HG03571 (cell line): ENCODE data around the gene PDE7B.

Experiments
- ATAC-seq: cut with Tn5 transposase; IDR thresholded peaks from one replicate; pipeline ENCODE4 v1.9.1; 2021; ENCODE audit not compliant: unreplicated experiment

PDE7B gene

GRCh38 chr6:135976585-135976984 is 125.1 kb downstream of the PDE7B start:
- no peak for ATAC-seq

GRCh38 chr6:135983093-135983492 is 131.6 kb downstream of the PDE7B start:
- no peak for ATAC-seq

- ATAC-seq = no peak
Observed at GRCh38 chr6:135983718-135984343, 132.3 kb downstream of the PDE7B start.

- ATAC-seq = no peak
Observed at GRCh38 chr6:135985471-135985870, 134.0 kb downstream of the PDE7B start.

GRCh38 chr6:135987226-135987625 is 135.7 kb downstream of the PDE7B start:
- ATAC-seq = no peak

- no peak for ATAC-seq
Observed at GRCh38 chr6:135990439-135990838, 138.9 kb downstream of the PDE7B start.

GRCh38 chr6:135990855-135991464 is 139.5 kb downstream of the PDE7B start:
- no peak for ATAC-seq

DNA sequence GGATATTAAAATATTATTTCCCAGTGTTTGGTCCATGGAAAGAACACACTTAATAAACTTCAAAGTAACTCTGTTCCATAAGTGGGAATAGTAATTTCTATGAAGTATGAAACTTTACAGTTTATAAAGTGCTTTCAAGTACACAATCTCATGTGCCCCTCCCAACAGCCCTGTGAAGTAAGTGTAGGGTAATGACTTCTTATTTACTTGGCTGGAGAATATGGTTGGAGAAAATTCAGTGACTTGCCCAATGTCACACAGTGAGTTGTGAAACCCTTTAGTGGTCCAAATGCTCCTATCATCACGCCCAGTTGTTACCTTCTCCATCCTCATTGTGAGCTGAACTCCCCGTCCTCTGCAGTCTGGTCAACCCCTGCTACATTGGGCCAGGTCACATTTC is 141.2 kb downstream of the PDE7B start:
- ATAC-seq = no peak

- no peak for ATAC-seq
Observed at GRCh38 chr6:135993361-135993760, 141.9 kb downstream of the PDE7B start.

DNA sequence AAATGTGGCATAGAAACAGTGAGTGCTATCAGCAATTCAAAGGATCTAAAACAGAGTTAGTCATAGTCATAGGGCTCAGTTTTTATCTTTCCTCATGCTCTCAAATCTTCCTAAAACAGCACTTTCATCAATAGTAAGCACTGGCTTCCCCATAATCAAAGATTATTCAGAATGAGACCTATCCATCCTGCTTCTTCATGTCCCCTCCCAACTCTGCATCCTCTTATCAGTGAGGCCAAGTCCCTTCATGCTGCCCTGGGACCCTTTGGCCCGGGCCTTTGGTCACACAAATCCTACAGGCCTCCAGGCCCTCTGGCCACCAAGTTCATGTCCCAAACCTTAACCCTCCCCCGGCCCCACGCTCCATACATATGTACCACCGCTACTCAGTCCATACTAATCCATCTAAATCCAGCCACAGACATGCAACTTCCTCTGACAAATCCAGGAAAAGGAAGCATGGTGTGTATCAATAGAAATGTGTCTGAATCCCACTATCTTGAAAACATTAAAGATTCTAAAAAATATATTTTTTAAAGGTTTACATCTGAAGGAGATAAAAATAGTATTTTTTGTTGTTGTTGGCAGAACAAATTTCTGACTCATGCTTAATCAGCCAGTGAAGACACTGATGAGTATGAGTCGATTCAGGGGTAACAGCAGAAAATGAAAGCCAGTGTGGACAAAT is 143.5 kb downstream of the PDE7B start:
- no peak for ATAC-seq

DNA sequence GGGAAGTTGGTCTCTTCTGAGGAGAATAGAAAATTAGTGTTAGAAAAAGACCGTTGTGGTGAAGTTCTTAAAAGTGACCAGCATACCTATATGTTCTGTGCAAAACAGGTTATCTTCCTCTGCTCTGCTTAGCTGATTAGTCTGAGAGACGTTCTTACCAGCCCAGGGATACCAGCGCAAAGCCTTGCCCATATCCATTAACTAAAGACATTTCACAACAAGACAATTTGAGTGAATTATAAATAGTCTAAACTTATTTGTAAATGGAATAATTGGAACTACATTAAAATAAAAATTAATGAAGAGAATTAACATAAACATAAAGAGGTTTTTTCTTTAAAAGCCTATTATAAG is 144.0 kb downstream of the PDE7B start:
- ATAC-seq = no peak

- ATAC-seq = no peak
Observed at GRCh38 chr6:135996668-135997067, 145.2 kb downstream of the PDE7B start.

GRCh38 chr6:135999393-135999792 is 147.9 kb downstream of the PDE7B start:
- no peak for ATAC-seq

DNA sequence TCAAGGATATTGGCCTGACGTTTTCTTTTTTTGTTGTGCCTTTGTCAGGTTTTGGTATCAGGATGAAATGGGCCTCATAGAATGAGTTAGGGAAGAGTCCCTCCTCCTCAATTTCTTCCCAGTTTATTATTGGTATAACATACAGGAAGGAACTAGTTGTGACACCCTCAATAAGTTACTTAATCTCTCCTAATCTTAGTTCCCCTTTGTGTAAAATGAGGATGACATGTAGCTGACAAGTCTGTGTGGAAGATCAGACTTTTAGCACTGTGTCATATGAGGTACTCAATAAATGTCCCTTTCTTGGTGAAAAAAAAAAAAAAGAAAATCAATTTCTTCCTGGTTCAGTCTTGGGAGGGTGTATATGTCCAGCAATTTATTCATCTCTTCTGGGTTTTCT is 155.8 kb downstream of the PDE7B start:
- no peak for ATAC-seq

GRCh38 chr6:136011475-136011874 is 160.0 kb downstream of the PDE7B start:
- no peak for ATAC-seq

DNA sequence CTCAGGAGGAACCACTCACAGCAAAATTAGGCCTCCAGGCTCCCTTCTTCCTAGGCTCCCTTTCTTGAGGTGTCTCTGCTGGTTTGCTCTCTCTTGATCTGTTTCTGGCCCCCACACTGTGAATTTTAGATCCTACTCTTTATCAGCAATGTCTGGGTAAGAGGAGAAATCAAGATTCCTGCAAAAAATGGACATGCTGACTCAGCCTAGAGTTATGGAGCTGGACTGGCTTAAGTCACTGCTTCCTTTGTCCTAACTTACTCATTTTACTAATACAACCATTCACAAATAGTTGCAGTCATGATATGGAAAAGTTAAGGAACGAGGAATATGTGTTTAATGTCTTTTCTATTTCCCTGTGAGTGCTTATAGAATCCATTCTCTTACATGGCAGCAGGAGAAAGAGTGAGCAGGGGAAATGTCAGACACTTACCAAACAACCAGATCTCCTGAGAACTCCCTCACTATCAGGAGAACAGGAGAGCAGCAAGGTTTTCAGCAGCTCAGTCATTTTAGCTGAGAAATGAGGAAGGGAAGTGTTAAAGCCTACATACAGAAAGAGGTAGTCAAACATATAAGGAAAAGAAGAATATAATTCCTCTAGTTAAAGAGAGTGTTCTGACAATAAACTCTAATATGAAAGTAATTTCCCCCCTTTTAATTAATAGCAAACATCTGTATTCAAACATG is 160.8 kb downstream of the PDE7B start:
- ATAC-seq = no peak

- ATAC-seq = no peak
Observed at GRCh38 chr6:136012943-136013342, 161.4 kb downstream of the PDE7B start.

DNA sequence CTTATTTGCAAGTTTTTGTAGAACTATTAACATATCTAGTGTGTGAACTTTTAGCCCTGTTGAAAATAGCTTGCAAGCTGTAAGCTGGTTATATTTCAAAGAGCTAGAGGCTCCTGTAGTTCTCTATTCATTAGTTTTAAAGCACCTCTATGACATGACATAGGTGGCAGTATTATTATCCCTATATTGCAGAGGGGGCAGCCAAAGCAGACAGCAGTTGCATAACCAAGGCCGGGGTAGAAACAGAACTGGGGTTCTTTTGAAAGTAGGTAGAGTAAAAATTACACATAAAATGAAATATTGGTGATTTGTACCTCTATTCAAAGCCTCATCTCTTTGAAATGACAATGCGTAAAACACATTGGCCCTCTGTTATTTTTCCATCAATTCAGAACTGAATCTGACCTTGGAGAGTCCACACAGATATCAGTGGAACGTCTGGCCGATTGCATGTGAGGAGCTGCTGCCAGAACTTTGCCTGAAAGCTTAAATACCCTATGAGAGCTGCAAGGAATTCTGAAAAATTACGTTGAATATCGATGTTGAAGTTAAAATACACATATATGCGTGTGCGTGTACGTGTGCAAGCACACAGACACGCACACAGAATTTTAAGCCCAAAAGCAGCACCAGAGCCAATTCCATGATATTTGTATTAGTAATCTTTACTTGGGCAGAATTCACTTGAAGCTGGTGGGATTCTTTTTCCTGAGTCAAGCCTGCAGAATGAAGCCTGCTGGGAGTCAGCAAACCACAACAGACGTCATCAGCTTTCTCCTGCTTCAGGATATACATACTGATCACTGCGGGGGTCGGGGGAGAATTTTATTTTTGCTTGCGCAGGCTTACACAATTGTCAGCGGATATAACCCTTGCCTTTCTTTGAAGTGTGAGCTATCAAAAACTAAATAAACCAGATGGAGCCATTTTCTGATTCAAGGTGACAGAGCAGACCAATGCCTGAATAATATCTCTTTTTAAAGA is 163.2 kb downstream of the PDE7B start:
- ATAC-seq = no peak

- ATAC-seq = no peak
Observed at GRCh38 chr6:136015531-136015930, 164.0 kb downstream of the PDE7B start.
